ENCODE measurements around the gene CREB3L4. TPM values are rescaled to one million over a fixed set of nuclear protein-coding genes. Genes with fewer than 3 reads are reported as not detected.

The CREB3L4 gene
- total RNA-seq, 3 donors from 2014 or later, result 4.2 to 4.3 (median 4.3) TPM

GRCh38 chr1:153945131-153945794 lies 22.4 kb upstream of the CREB3L4 start:
- Mint-ChIP-seq H3K9me3 (no peaks in the 10 kb centered on the region), H3K4me3 (peak overlapping the region; percentile 92), H3K27me3 (ENCODE audit: low read depth) (no peaks in the 10 kb centered on the region), H3K36me3 (ENCODE audit: insufficient read depth) (peaks cover 27% of the 10 kb centered on the region), H3K4me1 (ENCODE audit: low read depth) (peaks cover 33% of the 10 kb centered on the region)
- DNase-seq, result peak; percentile 67
- ATAC-seq, result peak; percentile 63 to 64

- H3K9me3 Mint-ChIP-seq, result no peaks in the 10 kb centered on the region
- DNase-seq (peak; percentile 55), ATAC-seq (peak; percentile 60 to 69)
- peaks cover 36% of the 10 kb centered on the region for H3K4me1 Mint-ChIP-seq (ENCODE audit: low read depth)
- H3K4me3 Mint-ChIP-seq, result peak overlapping the region; percentile 92
- no peaks in the 10 kb centered on the region for H3K27me3 Mint-ChIP-seq (ENCODE audit: low read depth)
- peaks cover 30% of the 10 kb centered on the region for H3K36me3 Mint-ChIP-seq (ENCODE audit: insufficient read depth)
These were observed 21.7 kb upstream of the CREB3L4 start for GRCh38 chr1:153945795-153946621.

DNA sequence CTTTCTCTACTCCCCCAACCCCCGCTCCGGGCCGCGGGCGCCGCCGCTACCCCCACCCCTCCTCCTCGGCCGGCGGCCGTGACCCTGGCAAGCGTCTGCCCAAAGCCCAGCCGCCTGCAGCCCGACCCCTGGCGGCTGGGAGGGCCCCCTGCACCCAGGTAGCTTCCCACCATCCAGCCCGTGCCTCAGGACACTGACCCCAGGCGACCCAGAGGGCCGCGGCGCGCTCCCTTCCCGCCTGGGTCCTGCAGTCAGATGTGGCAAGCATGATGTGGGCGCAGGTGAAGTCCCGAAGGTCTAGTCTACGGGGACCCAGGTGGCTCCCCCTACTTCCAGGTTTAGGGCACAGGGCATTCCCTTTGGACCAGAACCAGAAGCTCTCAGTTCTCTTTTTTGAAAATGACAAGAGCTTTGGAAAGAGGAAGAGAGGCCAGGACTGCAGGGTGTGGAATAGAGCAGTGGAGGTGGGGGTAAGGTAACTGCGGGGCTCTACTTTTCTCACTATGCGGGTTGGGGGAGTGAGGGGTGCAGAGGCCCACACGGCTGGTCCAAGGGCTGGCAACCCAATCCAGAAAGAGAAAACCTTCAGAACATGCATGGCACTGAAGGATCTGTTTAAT lies 21.0 kb upstream of the CREB3L4 start, which contains the start of gene DENND4B:
Gene DENND4B, minus strand, starts transcription at position 97 of the 620 bp plus-strand sequence. CDS start 2,344 bp downstream, outside the sequence.
- ATAC-seq (peak; percentile 75 to 79), DNase-seq (peak; percentile 69)
- Mint-ChIP-seq H3K4me1 (ENCODE audit: low read depth) (peaks cover 36% of the 10 kb centered on the region), H3K27me3 (ENCODE audit: low read depth) (no peaks in the 10 kb centered on the region), H3K9me3 (no peaks in the 10 kb centered on the region), H3K4me3 (peak within 1 kb of the TSS; percentile 92), H3K36me3 (ENCODE audit: insufficient read depth) (peaks cover 33% of the 10 kb centered on the region)

- Mint-ChIP-seq H3K27me3 (ENCODE audit: low read depth) (no peaks in the 10 kb centered on the region), H3K9me3 (no peaks in the 10 kb centered on the region), H3K36me3 (ENCODE audit: insufficient read depth) (peaks cover 27% of the 10 kb centered on the region), H3K4me3 (no peak overlapping the region), H3K4me1 (ENCODE audit: low read depth) (peaks cover 29% of the 10 kb centered on the region)
- DNase-seq (no peak), ATAC-seq (no peak)
These were observed 16.5 kb upstream of the CREB3L4 start for GRCh38 chr1:153951183-153951582.

- no peak for ATAC-seq
- H3K4me3 Mint-ChIP-seq, result no peak overlapping the region
- no peaks in the 10 kb centered on the region for H3K27me3 Mint-ChIP-seq (ENCODE audit: low read depth)
These were observed 15.9 kb upstream of the CREB3L4 start for GRCh38 chr1:153951801-153952200.

GRCh38 chr1:153953859-153954365 lies 13.8 kb upstream of the CREB3L4 start:
- no peak for DNase-seq
- no peaks in the 10 kb centered on the region for H3K9me3 Mint-ChIP-seq
- no peak overlapping the region for H3K4me3 Mint-ChIP-seq
- H3K36me3 Mint-ChIP-seq (ENCODE audit: insufficient read depth), result peaks cover 24% of the 10 kb centered on the region
- ATAC-seq, result no peak
- no peaks in the 10 kb centered on the region for H3K27me3 Mint-ChIP-seq (ENCODE audit: low read depth)
- peaks cover 39% of the 10 kb centered on the region for H3K4me1 Mint-ChIP-seq (ENCODE audit: low read depth)

More at GRCh38 chr1:153951801-153952200, 15.9 kb upstream of the CREB3L4 start:
- peaks cover 27% of the 10 kb centered on the region for H3K36me3 Mint-ChIP-seq (ENCODE audit: insufficient read depth)
- no peaks in the 10 kb centered on the region for H3K9me3 Mint-ChIP-seq
- DNase-seq, result no peak
- peaks cover 33% of the 10 kb centered on the region for H3K4me1 Mint-ChIP-seq (ENCODE audit: low read depth)

GRCh38 chr1:153954826-153955225 lies 12.9 kb upstream of the CREB3L4 start:
- no peaks in the 10 kb centered on the region for H3K27me3 Mint-ChIP-seq (ENCODE audit: low read depth)
- no peak overlapping the region for H3K4me3 Mint-ChIP-seq
- peaks cover 24% of the 10 kb centered on the region for H3K36me3 Mint-ChIP-seq (ENCODE audit: insufficient read depth)
- no peak for DNase-seq
- H3K9me3 Mint-ChIP-seq, result no peaks in the 10 kb centered on the region
- ATAC-seq, result no peak
- peaks cover 43% of the 10 kb centered on the region for H3K4me1 Mint-ChIP-seq (ENCODE audit: low read depth)

- ATAC-seq (no peak), DNase-seq (no peak)
- peak overlapping the region; percentile 98 for H3K4me3 Mint-ChIP-seq
- H3K27me3 Mint-ChIP-seq (ENCODE audit: low read depth), result no peaks in the 10 kb centered on the region
- H3K9me3 Mint-ChIP-seq, result no peaks in the 10 kb centered on the region
- peaks cover 50% of the 10 kb centered on the region for H3K4me1 Mint-ChIP-seq (ENCODE audit: low read depth)
- H3K36me3 Mint-ChIP-seq (ENCODE audit: insufficient read depth), result peaks cover 10% of the 10 kb centered on the region
These were observed 10.5 kb upstream of the CREB3L4 start for GRCh38 chr1:153956997-153957715.

GRCh38 chr1:153957744-153958110 lies 10.0 kb upstream of the CREB3L4 start:
- Mint-ChIP-seq H3K27me3 (ENCODE audit: low read depth) (no peaks in the 10 kb centered on the region), H3K4me1 (ENCODE audit: low read depth) (peaks cover 56% of the 10 kb centered on the region), H3K36me3 (ENCODE audit: insufficient read depth) (peaks cover 9% of the 10 kb centered on the region), H3K4me3 (peak overlapping the region; percentile 98), H3K9me3 (no peaks in the 10 kb centered on the region)
- ATAC-seq, result peak; percentile 19 to 20
- no peak for DNase-seq

GRCh38 chr1:153958111-153958960 lies 9.4 kb upstream of the CREB3L4 start, which contains the start of gene CRTC2:
Gene CRTC2 (minus strand): TSS chr1:153958612. CDS start chr1:153958497, 115 bp downstream.
- DNase-seq, result peak; percentile 94
- peak within 1 kb of the TSS; percentile 98 for H3K4me3 Mint-ChIP-seq
- peaks cover 56% of the 10 kb centered on the region for H3K4me1 Mint-ChIP-seq (ENCODE audit: low read depth)
- H3K9me3 Mint-ChIP-seq, result no peaks in the 10 kb centered on the region
- no peaks in the 10 kb centered on the region for H3K27me3 Mint-ChIP-seq (ENCODE audit: low read depth)
- ATAC-seq, result peak; percentile 92 to 93
- peaks cover 9% of the 10 kb centered on the region for H3K36me3 Mint-ChIP-seq (ENCODE audit: insufficient read depth)

GRCh38 chr1:153958961-153959260 lies 8.8 kb upstream of the CREB3L4 start:
- ATAC-seq (no peak), DNase-seq (no peak)
- Mint-ChIP-seq H3K27me3 (ENCODE audit: low read depth) (no peaks in the 10 kb centered on the region), H3K36me3 (ENCODE audit: insufficient read depth) (peaks cover 8% of the 10 kb centered on the region), H3K9me3 (no peaks in the 10 kb centered on the region), H3K4me1 (ENCODE audit: low read depth) (peaks cover 59% of the 10 kb centered on the region), H3K4me3 (peak overlapping the region; percentile 98)

- Mint-ChIP-seq H3K4me1 (ENCODE audit: low read depth) (peaks cover 58% of the 10 kb centered on the region), H3K36me3 (ENCODE audit: insufficient read depth) (peaks cover 3% of the 10 kb centered on the region), H3K9me3 (no peaks in the 10 kb centered on the region), H3K4me3 (no peak overlapping the region), H3K27me3 (ENCODE audit: low read depth) (no peaks in the 10 kb centered on the region)
- no peak for DNase-seq
- ATAC-seq, result no peak
These were observed 8.2 kb upstream of the CREB3L4 start for GRCh38 chr1:153959454-153959853.

DNA sequence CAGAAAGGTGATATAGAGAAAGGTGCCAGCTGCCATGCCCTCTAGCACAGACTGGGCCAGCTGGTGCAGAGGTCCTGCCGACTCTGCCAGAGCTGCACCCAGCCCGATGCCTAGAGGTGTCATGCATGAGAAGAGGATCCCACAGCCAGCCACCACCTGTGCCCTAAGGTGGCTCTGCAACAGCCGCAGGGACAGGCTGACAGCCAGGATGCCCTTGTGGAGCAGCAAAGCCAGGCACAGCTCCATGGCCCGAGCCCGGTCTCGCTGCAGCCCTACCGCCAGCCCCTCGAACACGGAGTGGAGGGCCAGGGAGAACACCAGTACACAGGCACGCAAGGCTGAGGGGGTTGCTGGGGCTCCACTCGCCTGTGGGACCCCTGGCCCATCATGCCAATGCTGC lies 7.5 kb upstream of the CREB3L4 start:
- DNase-seq, result no peak
- H3K27me3 Mint-ChIP-seq (ENCODE audit: low read depth), result no peaks in the 10 kb centered on the region
- no peaks in the 10 kb centered on the region for H3K9me3 Mint-ChIP-seq
- peaks cover 56% of the 10 kb centered on the region for H3K4me1 Mint-ChIP-seq (ENCODE audit: low read depth)
- no peak for ATAC-seq
- H3K4me3 Mint-ChIP-seq, result no peak overlapping the region
- peaks cover 3% of the 10 kb centered on the region for H3K36me3 Mint-ChIP-seq (ENCODE audit: insufficient read depth)
